Liver (tissue), 3 donors: Measurements from ENCODE around the gene WWOX.

ENCODE experiments used
- CTCF ChIP-seq: fragments of 150-350 bp; IDR thresholded peaks from 2 replicates; pipeline ENCODE4 v1.5.1; 2017; ENCODE audit warnings: improper control_type of control experiment, low read depth, low read length; ENCODE audit not compliant: missing input control
- FOXA1 ChIP-seq: IDR thresholded peaks from 2 replicates; pipeline ENCODE4 v1.6.1; 2016; ENCODE audit warnings: antibody characterized with exemption
- HNF4A ChIP-seq, 2 donors: conservative IDR thresholded peaks; 2 replicates each; pipeline ENCODE4 v1.6.1; 2016; ENCODE audit warnings: antibody characterized with exemption in 2 of 2, mild to moderate bottlenecking in 2 of 2
- HNF4G ChIP-seq: IDR thresholded peaks from 2 replicates; pipeline ENCODE4 v1.6.1; 2016; ENCODE audit warnings: antibody characterized with exemption
- RAD21 ChIP-seq, 2 donors: IDR thresholded peaks; 2 replicates each; pipeline ENCODE4 v1.6.1; 2016; ENCODE audit warnings: antibody characterized with exemption in 2 of 2, mild to moderate bottlenecking in 2 of 2
- REST ChIP-seq: IDR thresholded peaks from 2 replicates; pipeline ENCODE4 v1.6.1; 2016; ENCODE audit warnings: antibody characterized with exemption, mild to moderate bottlenecking
- TF ChIP-seq, protein P1 (sequence below): IDR thresholded peaks from 2 replicates; pipeline ENCODE4 v1.6.1; 2016; ENCODE audit warnings: antibody characterized with exemption
- TF ChIP-seq, protein P2 (sequence below): IDR thresholded peaks from 2 replicates; pipeline ENCODE4 v1.6.1; 2016; ENCODE audit warnings: antibody characterized with exemption
- donor health status: healthy.
- donor health status: healthy.

DNA sequence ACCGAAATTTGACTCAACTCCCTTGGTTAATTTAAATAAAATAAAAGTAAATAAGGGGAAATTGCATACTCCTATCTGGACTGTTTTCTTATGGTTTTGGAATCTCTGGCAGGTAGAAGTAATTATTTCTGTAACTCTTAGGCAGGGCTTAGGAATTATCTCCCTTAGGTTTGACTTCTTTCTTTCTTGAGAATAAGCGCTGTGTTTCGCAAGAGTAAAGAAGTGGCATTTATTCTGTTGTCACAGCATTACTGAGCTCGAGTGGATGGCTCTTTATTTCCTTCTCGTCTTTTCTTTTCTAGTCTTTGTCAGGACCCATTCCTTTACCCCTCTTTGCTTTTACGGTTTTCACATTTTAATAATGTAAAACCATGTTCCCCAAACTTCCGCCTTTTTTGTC lies 633.2 kb downstream of the WWOX start:
- TF ChIP-seq CTCF (no peak), RAD21 (IDR thresholded peaks at IDR 0.05) (no peak), REST (no peak), HNF4A (conservative IDR thresholded peaks at IDR 0.05) (no peak), HNF4G (no peak), FOXA1 (no peak)
- TF ChIP-seq, protein P1, sequence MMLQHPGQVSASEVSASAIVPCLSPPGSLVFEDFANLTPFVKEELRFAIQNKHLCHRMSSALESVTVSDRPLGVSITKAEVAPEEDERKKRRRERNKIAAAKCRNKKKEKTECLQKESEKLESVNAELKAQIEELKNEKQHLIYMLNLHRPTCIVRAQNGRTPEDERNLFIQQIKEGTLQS, result no peak
- TF ChIP-seq, protein P2, sequence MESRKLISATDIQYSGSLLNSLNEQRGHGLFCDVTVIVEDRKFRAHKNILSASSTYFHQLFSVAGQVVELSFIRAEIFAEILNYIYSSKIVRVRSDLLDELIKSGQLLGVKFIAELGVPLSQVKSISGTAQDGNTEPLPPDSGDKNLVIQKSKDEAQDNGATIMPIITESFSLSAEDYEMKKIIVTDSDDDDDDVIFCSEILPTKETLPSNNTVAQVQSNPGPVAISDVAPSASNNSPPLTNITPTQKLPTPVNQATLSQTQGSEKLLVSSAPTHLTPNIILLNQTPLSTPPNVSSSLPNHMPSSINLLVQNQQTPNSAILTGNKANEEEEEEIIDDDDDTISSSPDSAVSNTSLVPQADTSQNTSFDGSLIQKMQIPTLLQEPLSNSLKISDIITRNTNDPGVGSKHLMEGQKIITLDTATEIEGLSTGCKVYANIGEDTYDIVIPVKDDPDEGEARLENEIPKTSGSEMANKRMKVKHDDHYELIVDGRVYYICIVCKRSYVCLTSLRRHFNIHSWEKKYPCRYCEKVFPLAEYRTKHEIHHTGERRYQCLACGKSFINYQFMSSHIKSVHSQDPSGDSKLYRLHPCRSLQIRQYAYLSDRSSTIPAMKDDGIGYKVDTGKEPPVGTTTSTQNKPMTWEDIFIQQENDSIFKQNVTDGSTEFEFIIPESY, result no peak
